Left ventricle myocardium inferior (tissue), 1 donor: ENCODE data around the gene BANK1. TPM values are rescaled to one million over a fixed set of nuclear protein-coding genes. Genes with fewer than 3 reads are reported as not detected.

Source experiments
- DNase-seq: peaks from one replicate; pipeline ENCODE4 v3.0.0-alpha.2; 2020
- H3K27ac ChIP-seq: fragments of 200-600 bp; replicated peaks from 2 replicates; pipeline ENCODE4 v1.8.0; 2021
- H3K27me3 ChIP-seq: fragments of 200-600 bp; 2 replicates; pipeline ENCODE4 v1.8.0; 2021; ENCODE audit warnings: low read depth
- H3K36me3 ChIP-seq: fragments of 200-600 bp; 2 replicates; pipeline ENCODE4 v1.8.0; 2021
- H3K4me1 ChIP-seq: fragments of 200-600 bp; 2 replicates; pipeline ENCODE4 v1.8.0; 2021
- H3K4me3 ChIP-seq: fragments of 200-600 bp; 2 replicates; pipeline ENCODE4 v1.8.0; 2021; ENCODE audit warnings: mild to moderate bottlenecking, moderate library complexity
- H3K9me3 ChIP-seq: fragments of 200-600 bp; replicated peaks from 2 replicates; pipeline ENCODE4 v1.8.0; 2021
- CTCF ChIP-seq: fragments of 200-600 bp; IDR thresholded peaks from 2 replicates; pipeline ENCODE4 v1.8.0; 2021; ENCODE audit warnings: antibody characterized with exemption, mild to moderate bottlenecking, borderline replicate concordance
- intact Hi-C: fragments of 100-400 bp; cut with micrococcal nuclease; formaldehyde crosslinking; loops from one replicate; pipeline ENCODE4 v1.11.0; 2022
- total RNA-seq: library from RNA; stranded (reverse); fragmentation: NEBNext Ultra II Directional; extraction: Animal tissue kit (Norgen Biotek cat#: 25700); gene quantifications from one replicate; pipeline ENCODE4 v1.2.1, GENCODE V29; 2021
- donor health status: DM: no; HTN: yes; CAD: no; lungs with severe emphysema.

BANK1 gene
- total RNA-seq, 1 donor from 2014 or later: 0.08 TPM

- Histone ChIP-seq H3K4me1 (no peaks in the 10 kb centered on the region), H3K4me3 (no peak overlapping the region), H3K27ac (no peak overlapping the region), H3K9me3 (no peaks in the 10 kb centered on the region), H3K27me3 (no peaks in the 10 kb centered on the region), H3K36me3 (no peaks in the 10 kb centered on the region)
- TF ChIP-seq CTCF: no peak
- intact Hi-C loops: no loop called here
- no peak for DNase-seq
These were observed 182.3 kb downstream of the BANK1 start for GRCh38 chr4:101972791-101973190.

DNA sequence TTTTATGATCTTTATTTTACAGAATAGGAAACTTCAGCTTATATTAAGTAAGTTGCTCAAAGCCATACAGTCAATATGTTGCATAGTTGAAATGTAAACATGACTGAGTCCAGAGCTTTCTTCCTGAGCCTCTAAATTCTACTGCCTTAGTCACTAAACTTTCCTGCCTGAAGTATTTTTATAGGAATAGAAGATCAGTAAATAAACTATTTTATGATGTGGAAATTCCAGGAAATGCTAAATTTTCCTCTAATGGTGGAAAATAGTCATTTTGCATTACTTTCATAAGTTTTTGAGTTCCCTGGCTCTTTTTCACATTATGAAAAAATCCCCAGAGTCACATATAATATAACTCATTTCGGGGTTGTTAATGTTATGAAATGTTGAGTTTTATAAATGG is 182.8 kb downstream of the BANK1 start:
- no peak for DNase-seq
- no peak for TF ChIP-seq CTCF
- Histone ChIP-seq H3K27me3 (no peaks in the 10 kb centered on the region), H3K27ac (no peak overlapping the region), H3K4me1 (no peaks in the 10 kb centered on the region), H3K9me3 (no peaks in the 10 kb centered on the region), H3K4me3 (no peak overlapping the region), H3K36me3 (no peaks in the 10 kb centered on the region)
- intact Hi-C loops: no loop called here

- H3K9me3 ChIP-seq: no peaks in the 10 kb centered on the region
- no peaks in the 10 kb centered on the region for H3K4me1 ChIP-seq
- no peaks in the 10 kb centered on the region for H3K36me3 ChIP-seq
- DNase-seq: no peak
- no peak overlapping the region for H3K4me3 ChIP-seq
- no peaks in the 10 kb centered on the region for H3K27me3 ChIP-seq
- no peak for TF ChIP-seq CTCF
- intact Hi-C loops: no loop called here
- H3K27ac ChIP-seq: no peak overlapping the region
These were observed 186.5 kb downstream of the BANK1 start for GRCh38 chr4:101977076-101977475.

- TF ChIP-seq CTCF: no peak
- H3K9me3 ChIP-seq: no peaks in the 10 kb centered on the region
These were observed 191.2 kb downstream of the BANK1 start for GRCh38 chr4:101981756-101982155.

DNA sequence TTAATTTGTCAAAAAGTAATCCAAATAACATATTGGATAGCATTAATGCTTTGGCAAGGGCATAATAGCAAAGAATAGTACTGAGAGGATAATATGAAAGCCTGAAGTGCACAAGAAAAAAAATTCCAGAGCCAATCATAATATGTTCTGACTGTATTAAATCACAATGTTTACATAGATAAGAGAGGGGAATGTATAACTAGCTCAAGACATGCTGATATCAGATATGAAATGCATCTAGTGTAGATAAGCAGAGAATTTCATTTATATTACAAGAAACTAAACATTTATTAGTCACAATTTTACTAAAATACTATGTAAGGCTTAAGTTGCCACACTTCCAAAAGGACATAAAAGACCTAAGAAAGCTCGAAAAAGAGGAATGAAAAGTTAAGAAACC is 193.3 kb downstream of the BANK1 start:
- Histone ChIP-seq H3K9me3 (no peaks in the 10 kb centered on the region), H3K36me3 (no peaks in the 10 kb centered on the region), H3K27ac (no peak overlapping the region), H3K4me1 (no peaks in the 10 kb centered on the region), H3K4me3 (no peak overlapping the region), H3K27me3 (no peaks in the 10 kb centered on the region)
- no peak for DNase-seq
- intact Hi-C loops: no loop called here
- TF ChIP-seq CTCF: no peak

More at GRCh38 chr4:101981756-101982155, 191.2 kb downstream of the BANK1 start:
- DNase-seq: no peak
- H3K4me3 ChIP-seq: no peak overlapping the region
- H3K36me3 ChIP-seq: no peaks in the 10 kb centered on the region
- intact Hi-C loops: no loop called here
- no peaks in the 10 kb centered on the region for H3K27me3 ChIP-seq
- no peaks in the 10 kb centered on the region for H3K4me1 ChIP-seq
- H3K27ac ChIP-seq: no peak overlapping the region

GRCh38 chr4:101987623-101988243 is 197.2 kb downstream of the BANK1 start:
- Histone ChIP-seq H3K4me3 (no peak overlapping the region), H3K27me3 (no peaks in the 10 kb centered on the region), H3K9me3 (no peaks in the 10 kb centered on the region), H3K4me1 (no peaks in the 10 kb centered on the region), H3K36me3 (no peaks in the 10 kb centered on the region), H3K27ac (no peak overlapping the region)
- no peak for TF ChIP-seq CTCF
- no peak for DNase-seq
- intact Hi-C loops: no loop called here
